HEK293 (cell line): ENCODE measurements around the gene MYO3A.

ENCODE experiments used
- CTCF ChIA-PET: fragments of 350-600 bp; formaldehyde crosslinking; extraction: SDS; loops from one replicate; lab custom pipeline; 2021; ENCODE audit warnings: antibody characterized with exemption; lab: Yijun Ruan, JAX
- POLR2A ChIA-PET: fragments of 300-600 bp; formaldehyde crosslinking; extraction: SDS; loops from one replicate; lab custom pipeline; 2020; ENCODE audit warnings: antibody characterized with exemption, inconsistent platforms; lab: Yijun Ruan, JAX
- H3K27ac ChIP-seq: fragments of 200-500 bp; sonication (Bioruptor generic); 2 replicates; pipeline ENCODE4 v1.5.1; 2014; ENCODE audit warnings: low read depth, low read length, control low read depth, inconsistent platforms; ENCODE audit errors: extremely low read depth
- H3K36me3 ChIP-seq, 2 experiments: fragments of 200-500 bp in 1 of 2; sonication (Bioruptor generic) in 1 of 2; 1 replicate in 1 of 2; 2 replicates in 1 of 2; pipeline ENCODE4 v1.5.1; 2014 to 2017; ENCODE audit warnings: inconsistent platforms in 2 of 2, low read length in 2 of 2; ENCODE audit not compliant: control insufficient read depth in 2 of 2, insufficient read depth in 1 of 2
- H3K4me1 ChIP-seq: fragments of 200-500 bp; sonication (Bioruptor generic); 2 replicates; pipeline ENCODE4 v1.5.1; 2014; ENCODE audit warnings: mild to moderate bottlenecking, low read length, inconsistent platforms; ENCODE audit not compliant: control insufficient read depth, insufficient read depth
- H3K4me3 ChIP-seq: 2 replicates; pipeline ENCODE4 v1.5.1; 2011; ENCODE audit warnings: low read depth, mild to moderate bottlenecking, control low read depth, low read length, moderate library complexity
- H3K9me3 ChIP-seq: fragments of 200-500 bp; sonication (Bioruptor generic); 2 replicates; pipeline ENCODE4 v1.5.1; 2014; ENCODE audit warnings: low read depth, low read length, inconsistent platforms; ENCODE audit not compliant: control insufficient read depth, insufficient read depth
- IKZF3 ChIP-seq: fragments of 450-650 bp; IDR thresholded peaks from 2 replicates; pipeline ENCODE4 v1.5.0; 2018; ENCODE audit warnings: missing biosample characterization, mild to moderate bottlenecking, missing genetic modification characterization, moderate library complexity
- KLF7 ChIP-seq: fragments of 450-650 bp; formaldehyde crosslinking; IDR thresholded peaks from 2 replicates; pipeline ENCODE4 v1.5.1; 2016; ENCODE audit warnings: missing biosample characterization, missing genetic modification characterization, borderline replicate concordance
- ZBTB10 ChIP-seq: fragments of 450-650 bp; formaldehyde crosslinking; IDR thresholded peaks from 2 replicates; pipeline ENCODE4 v1.5.1; 2016; ENCODE audit warnings: missing biosample characterization, missing genetic modification characterization
- ZBTB21 ChIP-seq: fragments of 450-650 bp; formaldehyde crosslinking; IDR thresholded peaks from 2 replicates; pipeline ENCODE4 v1.5.1; 2017; ENCODE audit warnings: missing biosample characterization, missing genetic modification characterization
- ZBTB44 ChIP-seq: fragments of 450-650 bp; IDR thresholded peaks from 2 replicates; pipeline ENCODE4 v1.5.1; 2018; ENCODE audit warnings: missing biosample characterization, mild to moderate bottlenecking, missing genetic modification characterization
- ZBTB8A ChIP-seq: fragments of 450-650 bp; formaldehyde crosslinking; IDR thresholded peaks from 2 replicates; pipeline ENCODE4 v1.5.1; 2016; ENCODE audit warnings: missing biosample characterization, missing genetic modification characterization
- ZNF112 ChIP-seq: fragments of 450-650 bp; formaldehyde crosslinking; IDR thresholded peaks from 2 replicates; pipeline ENCODE4 v1.5.0; 2017; ENCODE audit warnings: missing biosample characterization, missing genetic modification characterization
- ZNF138 ChIP-seq: fragments of 450-650 bp; formaldehyde crosslinking; IDR thresholded peaks from 2 replicates; pipeline ENCODE4 v1.5.1; 2016; ENCODE audit warnings: missing biosample characterization, missing genetic modification characterization, borderline replicate concordance
- ZNF18 ChIP-seq: fragments of 450-650 bp; formaldehyde crosslinking; IDR thresholded peaks from 2 replicates; pipeline ENCODE4 v1.5.1; 2016; ENCODE audit warnings: missing biosample characterization, missing genetic modification characterization
- ZNF214 ChIP-seq: fragments of 450-650 bp; formaldehyde crosslinking; IDR thresholded peaks from 2 replicates; pipeline ENCODE4 v1.5.1; 2017; ENCODE audit warnings: missing biosample characterization, mild to moderate bottlenecking, missing genetic modification characterization, borderline replicate concordance
- ZNF223 ChIP-seq: fragments of 450-650 bp; formaldehyde crosslinking; IDR thresholded peaks from 2 replicates; pipeline ENCODE4 v1.5.1; 2016; ENCODE audit warnings: missing biosample characterization, missing genetic modification characterization
- ZNF23 ChIP-seq: fragments of 450-650 bp; formaldehyde crosslinking; IDR thresholded peaks from 2 replicates; pipeline ENCODE4 v1.5.1; 2016; ENCODE audit warnings: missing biosample characterization, missing genetic modification characterization, borderline replicate concordance
- ZNF280C ChIP-seq: fragments of 450-650 bp; formaldehyde crosslinking; IDR thresholded peaks from 2 replicates; pipeline ENCODE4 v1.5.1; 2016; ENCODE audit warnings: missing biosample characterization, missing genetic modification characterization
- ZNF335 ChIP-seq: fragments of 450-650 bp; formaldehyde crosslinking; conservative IDR thresholded peaks from 2 replicates; pipeline ENCODE4 v1.5.1; 2016; ENCODE audit warnings: missing biosample characterization, missing genetic modification characterization
- ZNF341 ChIP-seq: fragments of 450-650 bp; formaldehyde crosslinking; IDR thresholded peaks from 2 replicates; pipeline ENCODE4; 2016; ENCODE audit warnings: low read depth, missing biosample characterization, missing genetic modification characterization
- ZNF398 ChIP-seq: fragments of 450-650 bp; formaldehyde crosslinking; IDR thresholded peaks from 2 replicates; pipeline ENCODE4 v1.5.1; 2017; ENCODE audit warnings: missing biosample characterization, missing genetic modification characterization
- ZNF433 ChIP-seq: fragments of 450-650 bp; formaldehyde crosslinking; IDR thresholded peaks from 2 replicates; pipeline ENCODE4 v1.5.1; 2016; ENCODE audit warnings: missing biosample characterization, missing genetic modification characterization, low read depth
- ZNF548 ChIP-seq: fragments of 450-650 bp; formaldehyde crosslinking; IDR thresholded peaks from 2 replicates; pipeline ENCODE4 v1.5.1; 2016; ENCODE audit warnings: missing biosample characterization, missing genetic modification characterization
- ZNF600 ChIP-seq: fragments of 450-650 bp; formaldehyde crosslinking; IDR thresholded peaks from 2 replicates; pipeline ENCODE4 v1.5.1; 2016; ENCODE audit warnings: missing biosample characterization, missing genetic modification characterization
- ZNF629 ChIP-seq: fragments of 450-650 bp; formaldehyde crosslinking; IDR thresholded peaks from 2 replicates; pipeline ENCODE4 v1.5.1; 2017; ENCODE audit warnings: missing biosample characterization, missing genetic modification characterization
- ZNF664 ChIP-seq: fragments of 450-650 bp; formaldehyde crosslinking; IDR thresholded peaks from 2 replicates; pipeline ENCODE4 v1.5.1; 2016; ENCODE audit warnings: missing biosample characterization, missing genetic modification characterization
- ZNF843 ChIP-seq: fragments of 450-650 bp; formaldehyde crosslinking; IDR thresholded peaks from 2 replicates; pipeline ENCODE4 v1.5.1; 2016; ENCODE audit warnings: missing biosample characterization, missing genetic modification characterization
- ZSCAN16 ChIP-seq: fragments of 450-650 bp; formaldehyde crosslinking; IDR thresholded peaks from 2 replicates; pipeline ENCODE4 v1.5.1; 2016; ENCODE audit warnings: missing biosample characterization, missing genetic modification characterization

The MYO3A gene

GRCh38 chr10:26211781-26212444 is 277.9 kb downstream of the MYO3A start:
- H3K4me3 ChIP-seq: no peak overlapping the region
- CTCF ChIA-PET: no interaction called here

GRCh38 chr10:26212511-26212910 is 278.5 kb downstream of the MYO3A start:
- no peaks in the 10 kb centered on the region for H3K9me3 ChIP-seq
- CTCF ChIA-PET: no interaction called here
- TF ChIP-seq ZBTB44 (tag by site-specific recombination) (no peak), ZNF335 (no peak), ZBTB21 (tag by site-specific recombination) (no peak), ZNF138 (tag by site-specific recombination) (no peak), ZNF18 (tag by site-specific recombination) (no peak), ZNF600 (tag by site-specific recombination) (no peak), ZNF664 (no peak), ZSCAN16 (tag by site-specific recombination) (no peak), ZBTB8A (tag by site-specific recombination) (no peak), ZNF548 (tag by site-specific recombination) (no peak), ZNF223 (tag by site-specific recombination) (no peak), ZBTB10 (tag by site-specific recombination) (no peak), ZNF112 (tag by site-specific recombination) (no peak), ZNF341 (tag by site-specific recombination) (no peak), ZNF629 (tag by site-specific recombination) (no peak)

More at GRCh38 chr10:26211781-26212444, 277.9 kb downstream of the MYO3A start:
- POLR2A ChIA-PET: interaction anchor here (0.6 kb wide), 1 partner anchor 275 kb away, joined by 3 read pairs; no protein-coding TSS in a partner anchor
- no peak overlapping the region for H3K27ac ChIP-seq
- TF ChIP-seq ZNF433 (tag by site-specific recombination): no peak
- TF ChIP-seq KLF7 (tag by site-specific recombination): no peak
- no peak for TF ChIP-seq ZNF214 (tag by site-specific recombination)
- TF ChIP-seq ZNF280C (tag by site-specific recombination): no peak
- TF ChIP-seq ZNF23 (tag by site-specific recombination): no peak
- TF ChIP-seq IKZF3 (tag by site-specific recombination): no peak
- TF ChIP-seq ZNF398 (tag by site-specific recombination): no peak
- no peak for TF ChIP-seq ZNF843 (tag by site-specific recombination)
- TF ChIP-seq, all 188 proteins: peak for 0
- 0 out of 2 replicates have a peak, but pooled peaks cover 3% of the 10 kb centered on the region for H3K4me1 ChIP-seq
- H3K36me3 ChIP-seq: no peaks in the 10 kb centered on the region
- H3K9me3 ChIP-seq: no peaks in the 10 kb centered on the region; the same call in 1 of the 2 replicates

More at GRCh38 chr10:26212511-26212910, 278.5 kb downstream of the MYO3A start:
- POLR2A ChIA-PET: interaction anchor here (0.6 kb wide), 1 partner anchor 274 kb away, joined by 3 read pairs; no protein-coding TSS in a partner anchor
- Histone ChIP-seq H3K36me3 (no peaks in the 10 kb centered on the region), H3K27ac (no peak overlapping the region), H3K4me3 (no peak overlapping the region), H3K4me1 (peaks cover 6% of the 10 kb centered on the region; the same call in 1 of the 2 replicates)
